ENCODE measurements around the gene UGT2A1. TPM values are rescaled to one million over a fixed set of nuclear protein-coding genes. Genes with fewer than 3 reads are reported as not detected.

The UGT2A1 gene
- total RNA-seq, 4 donors from 2014 or later: 0.52 to 1.9 (median 1.2) TPM

GRCh38 chr4:69601065-69601464 lies 52.0 kb downstream of the UGT2A1 start:
- no peak for DNase-seq (ENCODE audit: low spot score in 2 of 2)
- intact Hi-C loops (cut with DNase I; ENCODE audit: low total_unique reads): no loop called here
- H3K4me3 ChIP-seq (ENCODE audit: low read depth, poor library complexity, severe bottlenecking): no peak overlapping the region
- no peak for TF ChIP-seq CTCF (IDR thresholded peaks at IDR 0.05)
- no peak for TF ChIP-seq POLR2A (IDR thresholded peaks at IDR 0.05)
- 36 to 76% methylated on average over 4 of the region's 4 CpGs for WGBS, 2 donors

- 53 to 62% methylated on average over 2 of the region's 2 CpGs for WGBS, 2 donors
- TF ChIP-seq CTCF (IDR thresholded peaks at IDR 0.05): no peak
- no peak for TF ChIP-seq POLR2A (IDR thresholded peaks at IDR 0.05)
- DNase-seq (ENCODE audit: low spot score in 2 of 2): no peak
- intact Hi-C loops (cut with DNase I; ENCODE audit: low total_unique reads): no loop called here
- no peak overlapping the region for H3K4me3 ChIP-seq (ENCODE audit: low read depth, poor library complexity, severe bottlenecking)
Measured at GRCh38 chr4:69600013-69600412, 53.0 kb downstream of the UGT2A1 start.

- no peak for TF ChIP-seq POLR2A (IDR thresholded peaks at IDR 0.05)
- no peak for TF ChIP-seq CTCF (IDR thresholded peaks at IDR 0.05)
- DNase-seq (ENCODE audit: low spot score in 2 of 2): no peak
- H3K4me3 ChIP-seq (ENCODE audit: low read depth, poor library complexity, severe bottlenecking): no peak overlapping the region
- WGBS, 2 donors: 59 to 65% methylated on average over 4 of the region's 4 CpGs
- intact Hi-C loops (cut with DNase I; ENCODE audit: low total_unique reads): no loop called here
Measured at GRCh38 chr4:69594382-69594781, 58.7 kb downstream of the UGT2A1 start.

DNA sequence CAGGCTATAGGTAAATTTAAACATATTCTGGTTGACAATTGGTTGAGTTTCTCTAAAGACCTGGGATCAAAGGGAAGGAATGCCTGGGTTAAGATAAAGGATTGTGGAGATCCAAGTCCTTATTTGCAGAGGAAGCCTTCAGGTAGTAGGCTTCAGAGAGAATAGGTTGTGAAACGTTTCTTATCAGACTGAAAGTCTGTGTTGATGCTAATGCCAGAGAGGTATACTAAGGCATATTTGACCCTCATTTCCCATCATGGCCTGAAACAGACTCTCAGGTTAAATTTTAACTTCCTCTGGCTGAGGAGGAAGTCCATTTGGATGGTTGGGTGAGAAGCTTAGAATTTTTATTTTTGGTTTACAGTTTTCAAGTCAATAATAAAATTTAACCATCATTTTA lies 61.7 kb downstream of the UGT2A1 start:
- DNase-seq (ENCODE audit: low spot score in 2 of 2): no peak
- TF ChIP-seq CTCF (IDR thresholded peaks at IDR 0.05) (no peak), POLR2A (IDR thresholded peaks at IDR 0.05) (no peak)
- intact Hi-C loops (cut with DNase I; ENCODE audit: low total_unique reads): no loop called here
- H3K4me3 ChIP-seq (ENCODE audit: low read depth, poor library complexity, severe bottlenecking): no peak overlapping the region
- WGBS, 2 donors: 32 to 34% methylated on average over 1 of the region's 1 CpG

- no peak for DNase-seq (ENCODE audit: low spot score in 2 of 2)
- intact Hi-C loops (cut with DNase I; ENCODE audit: low total_unique reads): no loop called here
- H3K4me3 ChIP-seq (ENCODE audit: low read depth, poor library complexity, severe bottlenecking): no peak overlapping the region
- no peak for TF ChIP-seq POLR2A (IDR thresholded peaks at IDR 0.05)
- no peak for TF ChIP-seq CTCF (IDR thresholded peaks at IDR 0.05)
- WGBS, 2 donors: 17 to 28% methylated on average over 1 of the region's 1 CpG
Measured at GRCh38 chr4:69589884-69590283, 63.2 kb downstream of the UGT2A1 start.

GRCh38 chr4:69584135-69584534 lies 68.9 kb downstream of the UGT2A1 start:
- no peak for DNase-seq (ENCODE audit: low spot score in 2 of 2)

More at GRCh38 chr4:69584135-69584534, 68.9 kb downstream of the UGT2A1 start:
- 76% methylated on average over 5 of the region's 5 CpGs for WGBS, 2 donors
- no peak for TF ChIP-seq POLR2A (IDR thresholded peaks at IDR 0.05)
- no peak for TF ChIP-seq CTCF (IDR thresholded peaks at IDR 0.05)
- intact Hi-C loops (cut with DNase I; ENCODE audit: low total_unique reads): no loop called here
- no peak overlapping the region for H3K4me3 ChIP-seq (ENCODE audit: low read depth, poor library complexity, severe bottlenecking)
